NCI-H2081 treated with DMSO at 0.1 percent for 48 hours (cell line): ENCODE results near the gene AHRR.
"Not testable (repeated sequence)": the region's sequence is repeated elsewhere in the genome, so short reads cannot be mapped to it uniquely, and the experiment has no call there.

Experiments used
- DNase-seq: peaks from one replicate; lab custom pipeline; 2025; lab: John Stamatoyannopoulos, UW

AHRR gene

DNA sequence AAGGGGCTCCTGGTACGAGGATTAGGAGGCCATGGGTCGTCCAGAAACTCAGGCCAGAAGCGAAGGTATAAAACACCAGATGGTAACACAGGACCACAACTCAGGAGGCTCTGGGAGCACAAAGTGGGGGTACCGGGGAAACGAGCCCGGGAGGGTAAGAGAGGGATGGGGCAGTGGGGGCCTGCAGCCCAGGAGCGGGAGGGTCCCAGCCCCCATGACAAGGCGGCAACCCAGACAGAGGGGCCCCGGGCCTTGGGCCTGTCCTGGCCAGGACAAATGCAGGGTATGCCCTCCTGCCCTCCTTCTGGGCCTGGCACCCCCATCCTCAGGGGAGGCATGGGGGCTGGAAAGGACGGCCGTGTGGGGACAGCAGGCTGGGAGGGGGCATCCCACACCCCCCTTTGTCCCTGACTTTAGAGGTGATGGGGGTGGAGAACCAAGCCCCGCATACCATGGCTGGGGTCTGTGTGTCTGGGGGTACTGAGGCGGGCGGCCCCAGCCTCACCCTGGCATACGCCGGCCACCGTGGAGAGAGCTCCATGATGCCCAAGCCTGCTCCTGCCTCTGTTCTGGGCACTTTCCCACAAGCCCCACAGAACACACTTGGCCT, 74.5 kb downstream of the AHRR start:
- DNase-seq: no peak

DNA sequence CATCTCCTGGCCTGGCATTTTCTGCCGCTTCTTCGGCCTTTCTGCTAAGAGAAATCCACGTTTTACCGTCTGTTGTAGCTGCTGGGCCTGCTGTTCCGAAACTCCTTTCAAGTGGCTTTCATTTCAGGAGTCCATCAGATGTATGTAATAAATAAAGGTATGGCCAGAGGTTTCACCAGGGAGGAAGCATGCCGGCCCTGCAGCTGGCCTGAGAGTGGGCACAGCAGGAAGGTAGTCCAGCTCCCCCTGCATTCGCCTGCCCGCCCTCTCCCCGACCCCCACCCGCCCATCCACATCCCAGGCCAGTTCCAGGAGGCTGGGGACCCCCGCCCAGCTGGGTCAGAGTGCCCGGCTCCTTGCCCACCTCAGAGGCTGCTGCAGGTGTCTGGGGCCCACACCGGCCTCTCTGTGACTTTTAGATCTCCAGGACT, 75.0 kb downstream of the AHRR start:
- no peak for DNase-seq

DNA sequence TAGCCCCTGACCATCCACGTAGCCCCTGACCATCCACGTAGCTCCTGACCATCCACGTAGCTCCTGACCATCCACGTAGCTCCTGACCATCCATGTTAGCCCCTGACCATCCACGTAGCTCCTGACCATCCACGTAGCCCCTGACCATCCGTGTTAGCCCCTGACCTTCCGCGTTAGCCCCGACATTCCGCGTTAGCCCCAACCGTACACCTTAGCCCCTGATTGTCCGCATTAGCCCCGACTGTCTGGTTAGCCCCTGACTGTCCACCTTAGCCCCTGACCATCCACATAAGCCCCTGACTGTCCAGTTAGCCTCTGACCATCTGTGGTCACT, 76.6 kb downstream of the AHRR start:
- DNase-seq: not testable (repeated sequence)

DNA sequence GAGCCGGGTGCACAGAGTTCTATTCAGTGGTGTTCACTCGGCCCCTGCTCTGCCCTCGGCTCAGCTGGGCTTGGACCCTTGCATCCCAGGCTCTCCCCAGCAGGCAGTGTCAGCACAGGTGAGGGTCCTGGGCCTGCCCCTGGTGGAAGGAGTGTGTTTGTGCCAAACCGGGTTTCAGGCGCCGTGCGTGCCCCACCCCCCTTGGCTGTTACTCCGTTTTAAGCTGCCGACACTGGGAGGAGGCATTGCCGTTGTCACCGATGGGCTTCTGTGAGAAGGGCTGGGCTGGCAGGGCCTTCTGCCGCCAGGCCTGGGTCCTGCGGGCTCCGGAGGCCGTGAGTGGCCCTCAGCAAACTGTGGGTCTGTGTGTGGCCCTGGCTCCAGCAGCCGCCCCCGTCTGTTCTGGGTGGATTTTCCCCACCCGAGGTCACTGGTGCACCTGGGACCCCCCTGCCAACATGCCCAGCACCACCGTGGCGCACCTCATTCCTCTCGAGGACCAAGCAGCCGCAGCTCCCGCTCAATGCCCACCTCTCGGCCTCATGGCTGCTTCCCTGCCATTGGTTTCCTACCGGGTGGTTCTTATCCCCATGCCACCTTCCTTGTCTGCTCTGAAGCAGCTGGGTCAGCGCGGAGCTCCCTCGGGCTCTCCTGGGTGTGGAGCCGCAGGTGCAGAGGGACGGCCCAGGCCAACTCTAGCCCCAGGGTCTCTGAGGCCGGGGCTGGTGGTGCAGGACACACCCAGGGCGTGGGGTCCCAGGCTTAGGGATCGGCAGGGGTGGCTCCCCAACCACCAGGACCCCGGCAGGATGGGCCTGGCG, 77.2 kb downstream of the AHRR start:
- no peak for DNase-seq

DNA sequence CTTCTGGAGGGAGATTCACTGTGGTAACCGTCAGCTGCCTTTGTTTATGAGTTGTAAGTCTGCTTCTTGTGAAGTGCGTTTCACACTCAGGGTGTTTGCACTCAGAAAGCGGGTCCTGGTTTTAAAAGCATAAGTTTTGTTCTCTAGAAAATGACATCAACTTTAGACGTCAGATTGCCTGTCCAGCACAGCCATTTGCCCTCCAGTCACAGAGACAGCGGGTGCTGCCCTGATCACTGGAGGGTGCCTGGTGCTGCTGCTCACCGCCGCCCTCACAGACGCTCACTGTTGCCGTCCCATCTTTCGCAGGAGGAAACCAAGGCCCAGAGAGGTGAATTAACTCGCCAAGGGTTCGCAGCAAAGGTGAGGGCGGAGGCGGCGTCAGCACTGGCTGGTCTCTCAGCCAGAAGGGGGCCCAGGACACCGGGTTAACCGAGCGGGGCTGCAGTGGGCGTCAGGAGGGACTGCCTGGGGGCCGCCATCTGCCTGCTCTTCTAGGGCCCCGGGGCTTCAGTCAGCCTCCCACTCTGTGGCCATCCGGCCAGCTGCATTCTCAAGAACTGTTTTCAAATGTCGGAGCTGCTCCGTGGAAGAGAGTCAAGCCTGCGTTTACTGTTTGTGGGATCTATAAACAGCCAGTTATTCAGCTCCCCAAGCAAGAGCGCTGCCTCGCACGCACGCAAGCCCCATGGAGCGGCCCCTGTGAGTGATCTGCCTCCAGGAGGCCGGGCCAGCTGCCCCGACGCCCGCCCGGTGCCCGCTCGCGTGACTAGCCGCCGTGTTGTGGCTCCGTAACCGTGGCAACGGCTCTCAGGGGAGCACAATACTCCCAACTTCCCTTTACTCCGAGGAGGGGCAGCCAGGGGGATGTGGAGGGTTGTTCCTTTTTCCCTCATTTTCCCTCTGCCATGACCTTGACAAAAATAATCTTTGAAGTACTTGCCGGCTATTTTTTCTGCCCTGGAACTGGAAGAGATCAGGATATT, 78.1 kb downstream of the AHRR start:
- DNase-seq: peak; percentile 99

DNA sequence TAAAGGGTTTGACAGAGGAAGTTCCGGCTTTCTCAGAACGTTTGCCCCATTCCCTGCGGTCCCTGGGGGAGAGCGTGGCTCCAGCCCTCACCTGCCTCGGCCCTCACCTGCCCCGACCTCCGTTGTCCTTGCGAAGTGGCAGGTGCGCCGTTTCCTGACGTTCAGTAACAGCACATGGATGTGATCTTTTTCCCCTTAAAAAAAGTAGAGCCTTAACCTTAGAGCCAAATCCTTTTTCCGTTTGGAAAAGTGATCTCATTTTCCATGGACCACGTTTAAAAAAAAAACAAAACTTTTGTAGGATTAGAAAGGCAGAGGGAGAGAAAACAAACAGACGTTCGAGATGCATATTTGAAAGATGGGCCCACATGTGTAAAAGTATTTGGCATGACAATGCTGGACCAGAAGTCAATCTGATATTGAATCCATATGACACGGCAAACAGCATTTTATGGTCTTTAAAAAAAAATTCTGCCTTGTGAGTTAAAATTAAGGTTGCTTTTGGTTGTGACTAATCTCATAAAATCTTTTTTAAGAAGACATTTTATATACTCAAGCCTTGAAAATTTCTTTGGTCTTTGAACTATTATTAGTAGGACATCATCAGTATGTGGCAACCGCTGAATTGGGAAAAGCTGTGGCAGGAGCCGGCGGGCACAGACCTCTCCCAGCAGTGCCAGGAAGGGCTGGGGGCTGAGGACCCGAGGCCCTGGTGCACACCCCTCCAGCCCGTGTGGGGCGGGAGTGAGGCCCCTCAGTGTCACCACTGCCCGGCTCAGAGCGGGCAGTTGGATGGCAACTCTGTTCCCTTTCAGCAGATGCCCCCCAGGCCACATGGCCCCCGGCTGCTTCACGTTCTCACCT, 79.0 kb downstream of the AHRR start:
- DNase-seq: no peak

DNA sequence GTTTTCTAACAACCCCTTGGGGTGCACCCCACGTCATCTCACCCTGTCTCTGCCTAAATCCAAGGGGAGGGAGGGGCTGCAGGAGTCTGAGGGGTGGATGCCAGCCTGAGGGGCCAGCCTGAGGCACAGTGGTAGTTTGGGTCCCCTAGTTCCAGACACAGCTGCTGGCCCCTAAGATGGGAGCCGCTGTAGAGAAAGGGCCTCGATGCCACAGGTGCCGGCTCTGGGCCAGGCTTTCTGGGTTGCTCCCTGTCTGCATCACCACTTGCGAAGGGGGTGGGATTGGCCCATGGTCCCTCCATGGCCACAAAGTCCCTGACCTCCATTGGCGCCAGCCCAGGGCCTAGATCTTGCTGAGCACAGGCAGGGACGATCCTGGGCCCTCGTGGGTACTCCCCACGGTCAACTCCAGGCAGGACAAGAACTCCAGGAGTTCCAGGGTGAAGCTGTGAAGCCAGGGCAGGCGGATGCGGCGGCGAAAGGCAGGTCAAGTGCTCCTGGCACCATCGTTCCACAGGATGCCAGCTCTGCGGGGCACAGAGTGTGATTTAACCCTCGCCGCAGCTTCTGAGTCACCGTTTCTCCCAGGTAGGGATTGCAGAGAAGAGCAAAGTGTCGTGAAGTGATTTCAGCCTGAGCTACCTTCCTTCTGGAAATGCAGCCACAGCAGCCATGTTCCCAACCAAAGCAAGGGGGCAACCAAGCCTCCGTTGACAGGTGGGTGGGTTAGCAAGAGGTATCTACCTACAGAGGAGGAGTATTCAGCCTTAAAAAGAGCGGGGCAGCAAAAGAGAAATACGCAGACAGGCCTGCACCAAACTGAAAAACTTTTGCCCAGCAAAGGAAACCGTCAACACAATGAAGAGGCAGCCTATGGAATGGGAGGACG, 79.9 kb downstream of the AHRR start:
- DNase-seq: no peak

DNA sequence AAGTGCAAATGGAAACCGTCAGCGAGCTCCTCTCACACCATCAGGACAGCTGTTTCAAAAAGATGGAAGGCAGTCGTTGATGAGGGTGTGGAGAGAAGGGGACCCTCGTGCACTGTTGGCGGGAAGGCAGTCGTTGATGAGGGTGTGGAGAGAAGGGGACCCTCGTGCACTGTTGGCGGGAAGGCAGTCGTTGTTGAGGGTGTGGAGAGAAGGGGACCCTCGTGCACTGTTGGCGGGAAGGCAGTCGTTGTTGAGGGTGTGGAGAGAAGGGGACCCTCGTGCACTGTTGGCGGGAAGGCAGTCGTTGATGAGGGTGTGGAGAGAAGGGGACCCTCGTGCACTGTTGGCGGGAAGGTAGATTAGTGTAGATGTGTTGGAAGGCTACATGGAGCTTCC, 80.7 kb downstream of the AHRR start:
- not testable (repeated sequence) for DNase-seq

DNA sequence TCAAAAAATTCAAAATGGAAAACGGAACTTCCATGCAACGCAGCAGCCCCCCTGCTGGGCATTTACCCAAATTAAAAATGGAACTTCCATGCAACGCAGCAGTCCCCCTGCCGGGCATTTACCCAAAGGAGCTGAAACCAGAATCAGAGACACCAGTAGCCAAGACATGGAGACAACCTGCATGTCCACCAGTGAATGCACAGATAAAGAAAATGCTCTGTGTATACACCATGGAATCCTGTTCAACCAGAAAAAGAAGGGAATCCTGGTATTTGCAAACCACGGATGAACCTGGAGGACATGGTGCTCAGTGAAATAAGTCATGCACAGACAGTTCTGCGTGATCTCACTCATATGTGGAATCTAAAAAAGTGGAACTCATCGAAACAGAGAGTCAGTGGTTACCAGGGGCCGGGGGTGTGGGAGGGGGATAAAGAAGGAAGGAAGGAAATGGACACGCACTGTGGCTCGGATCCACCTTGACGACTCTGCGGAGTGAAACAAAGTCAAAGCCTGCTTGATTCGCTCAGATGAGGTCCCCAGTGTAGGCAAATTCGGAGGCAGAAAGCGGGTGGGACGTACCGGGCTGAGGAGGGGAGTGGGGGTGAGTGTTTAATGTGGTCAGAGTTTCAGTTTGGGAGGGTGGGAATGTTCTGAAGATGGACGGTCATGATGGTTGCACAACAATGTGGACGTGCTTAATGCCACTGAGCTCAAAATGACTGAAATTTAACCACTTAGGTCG, 81.3 kb downstream of the AHRR start:
- no peak for DNase-seq

DNA sequence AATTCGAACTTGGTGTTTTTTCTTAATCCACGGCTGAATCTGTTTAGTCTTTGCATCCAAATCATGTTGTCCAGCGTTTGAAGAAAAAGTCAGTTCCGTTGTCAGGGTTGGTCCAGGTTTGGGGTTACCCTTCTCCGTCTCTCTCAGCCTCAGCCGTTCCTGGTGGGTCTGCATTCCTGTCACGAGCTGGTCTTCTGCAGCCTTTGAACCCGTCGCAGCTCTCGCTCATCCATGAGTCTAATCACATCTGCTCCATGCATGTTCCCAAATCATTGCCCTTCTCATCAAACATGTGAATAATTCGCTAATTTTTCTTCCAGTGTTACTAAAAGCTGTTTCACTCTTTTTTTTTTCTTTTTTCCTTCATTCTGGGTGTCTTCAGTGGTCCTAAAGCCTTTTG, 82.5 kb downstream of the AHRR start:
- no peak for DNase-seq

DNA sequence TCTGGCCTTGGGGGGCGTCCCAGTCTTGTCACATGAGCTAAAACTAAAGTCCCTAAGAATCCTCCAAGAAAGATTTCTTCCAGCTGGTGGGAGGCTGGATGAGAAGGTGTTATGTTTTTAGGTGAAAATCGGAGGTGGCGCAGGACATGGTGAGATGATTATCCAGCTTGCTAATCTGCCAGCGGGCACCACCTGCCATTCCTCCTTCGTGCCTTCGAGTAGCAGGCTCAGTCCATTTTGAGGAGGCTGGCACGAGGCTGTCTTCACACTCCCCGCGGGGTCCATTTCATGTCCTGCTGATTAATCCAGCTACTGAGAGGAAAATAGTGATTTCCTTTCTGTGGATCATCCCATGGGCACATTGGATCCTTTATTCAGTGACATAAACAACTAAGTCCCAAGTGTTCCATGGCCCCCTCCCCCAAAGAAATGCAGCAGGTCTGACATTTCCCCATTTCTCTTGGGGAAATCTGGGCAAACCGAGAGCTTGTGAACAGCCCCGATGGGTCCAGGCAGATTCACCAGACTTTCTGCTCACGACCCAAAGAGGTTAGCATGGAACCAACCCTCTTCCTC, 83.2 kb downstream of the AHRR start:
- DNase-seq: no peak

DNA sequence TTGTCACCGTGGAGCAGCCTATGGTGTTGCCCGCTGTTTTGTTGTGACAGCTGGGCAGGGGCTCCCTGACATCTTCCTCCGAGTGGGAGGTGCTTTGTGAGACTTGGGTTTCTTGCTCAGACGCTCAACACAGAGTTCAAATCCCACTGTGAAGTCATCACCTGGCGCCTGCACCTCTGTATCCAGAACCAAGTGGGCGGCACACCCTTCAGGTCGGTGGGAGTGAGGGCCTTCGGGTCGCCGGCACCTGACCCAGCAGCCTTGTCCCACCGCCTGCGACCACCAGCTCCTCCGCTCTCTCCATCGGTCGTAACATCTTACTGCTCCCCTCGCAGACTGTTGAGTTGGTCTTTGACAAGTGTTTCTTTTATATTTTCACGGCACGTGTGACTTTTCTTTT, 83.9 kb downstream of the AHRR start:
- DNase-seq: no peak

DNA sequence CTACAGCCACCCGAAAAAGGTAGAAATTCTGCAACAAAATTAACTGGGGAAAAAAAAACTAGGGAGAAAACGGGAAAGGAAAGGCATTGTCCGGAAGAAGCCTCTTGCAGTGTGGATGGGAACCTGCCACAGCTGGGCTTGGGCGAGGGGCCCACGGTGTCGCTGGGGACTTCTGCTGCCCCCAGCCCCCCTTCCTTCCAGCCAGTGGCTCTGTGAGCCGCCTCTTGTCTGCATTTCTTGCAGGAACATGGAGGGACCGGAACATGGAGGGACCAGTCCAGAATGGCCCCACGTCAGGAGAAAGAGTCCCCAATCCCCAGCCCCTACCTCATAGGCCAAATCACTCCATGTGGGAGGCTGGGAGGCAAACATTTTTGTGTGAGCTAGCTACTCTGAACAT, 84.5 kb downstream of the AHRR start:
- DNase-seq: no peak

DNA sequence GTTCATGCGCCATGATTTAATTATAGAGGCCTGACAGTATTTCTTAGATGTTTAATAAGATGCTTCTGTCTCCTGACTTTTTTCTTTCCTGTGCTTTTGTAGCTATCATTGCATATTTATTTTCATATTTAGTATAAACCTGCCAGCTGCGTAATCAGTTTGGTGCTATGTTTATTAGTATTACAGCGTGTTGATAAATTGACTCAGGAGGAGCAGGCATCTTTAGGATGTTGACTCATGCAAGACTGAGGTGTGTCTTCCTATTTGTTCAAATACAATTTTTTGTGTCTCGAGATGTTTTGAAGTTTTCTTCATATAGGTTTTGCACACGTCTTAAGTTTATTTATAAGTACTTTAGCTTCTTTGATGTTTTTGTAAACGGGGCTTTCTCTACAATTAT, 85.5 kb downstream of the AHRR start:
- DNase-seq: no peak

DNA sequence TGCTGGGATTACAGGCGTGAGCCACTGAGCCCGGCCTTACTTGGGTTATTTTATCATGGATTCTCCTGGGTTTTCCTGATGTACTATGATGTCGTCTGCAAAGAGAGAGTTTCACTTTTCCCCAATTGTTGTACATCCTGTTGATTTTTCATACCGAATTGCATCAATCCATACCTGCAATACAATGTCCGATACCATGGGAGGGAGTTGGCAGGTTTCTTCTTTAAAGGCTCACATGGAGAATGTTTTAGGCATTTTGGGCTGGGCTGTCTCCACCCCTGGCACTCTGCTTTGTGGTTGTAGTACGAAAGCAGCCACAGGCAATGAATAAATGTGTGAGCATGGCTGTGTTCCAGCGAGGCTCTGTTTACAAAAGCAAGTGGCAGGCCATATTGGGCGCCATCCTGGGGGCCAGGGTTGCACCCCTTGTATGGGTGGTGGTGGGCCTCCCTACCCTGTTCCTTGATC, 86.3 kb downstream of the AHRR start:
- peak; percentile 73 for DNase-seq

DNA sequence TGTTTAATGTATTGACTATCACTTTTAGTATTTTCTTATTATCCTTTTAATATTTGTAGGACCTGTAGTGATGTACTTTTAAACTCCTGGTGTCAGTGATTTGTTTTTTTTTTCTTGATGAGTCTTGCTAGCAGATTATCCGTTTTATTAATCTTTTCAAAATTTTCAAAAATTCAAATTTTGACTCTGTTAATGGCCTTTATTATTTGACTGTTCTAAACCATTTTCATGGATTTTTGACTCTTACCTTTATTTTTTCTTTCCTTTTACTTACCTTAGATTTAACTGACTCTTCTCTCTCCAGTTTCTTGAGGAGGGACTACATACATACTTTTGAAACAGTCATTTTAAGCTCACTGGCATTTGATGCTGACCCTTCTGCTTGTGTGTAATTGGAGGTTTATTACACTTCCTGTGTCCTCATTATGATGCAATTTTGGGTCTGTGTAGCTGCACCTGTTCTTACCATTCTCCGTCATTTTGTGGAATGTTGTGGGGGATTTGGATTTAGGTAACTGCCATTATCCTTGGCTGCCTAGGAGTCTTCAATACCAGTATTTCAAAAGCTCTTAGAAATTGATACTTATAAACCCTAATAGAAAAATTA, 89.5 kb downstream of the AHRR start:
- DNase-seq: peak; percentile 55

DNA sequence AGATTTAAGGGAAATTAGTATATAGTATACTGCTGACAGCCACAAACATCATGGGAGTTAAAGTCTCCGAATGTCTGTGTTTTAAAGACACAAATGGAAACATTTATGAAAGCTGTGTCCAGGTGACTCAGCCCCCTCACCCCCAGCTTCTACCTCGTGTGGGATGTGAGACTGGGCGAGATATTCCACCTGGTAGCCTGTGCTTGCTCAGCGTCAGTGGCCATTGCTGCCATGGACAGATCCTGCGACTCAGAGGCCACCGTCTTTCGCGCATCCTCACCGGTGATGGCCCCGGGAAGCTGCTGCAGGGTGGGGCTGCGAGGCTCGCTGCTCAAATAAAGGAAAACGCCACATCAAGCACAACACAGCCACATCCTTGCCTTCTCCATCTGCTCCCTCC, 90.2 kb downstream of the AHRR start:
- no peak for DNase-seq

DNA sequence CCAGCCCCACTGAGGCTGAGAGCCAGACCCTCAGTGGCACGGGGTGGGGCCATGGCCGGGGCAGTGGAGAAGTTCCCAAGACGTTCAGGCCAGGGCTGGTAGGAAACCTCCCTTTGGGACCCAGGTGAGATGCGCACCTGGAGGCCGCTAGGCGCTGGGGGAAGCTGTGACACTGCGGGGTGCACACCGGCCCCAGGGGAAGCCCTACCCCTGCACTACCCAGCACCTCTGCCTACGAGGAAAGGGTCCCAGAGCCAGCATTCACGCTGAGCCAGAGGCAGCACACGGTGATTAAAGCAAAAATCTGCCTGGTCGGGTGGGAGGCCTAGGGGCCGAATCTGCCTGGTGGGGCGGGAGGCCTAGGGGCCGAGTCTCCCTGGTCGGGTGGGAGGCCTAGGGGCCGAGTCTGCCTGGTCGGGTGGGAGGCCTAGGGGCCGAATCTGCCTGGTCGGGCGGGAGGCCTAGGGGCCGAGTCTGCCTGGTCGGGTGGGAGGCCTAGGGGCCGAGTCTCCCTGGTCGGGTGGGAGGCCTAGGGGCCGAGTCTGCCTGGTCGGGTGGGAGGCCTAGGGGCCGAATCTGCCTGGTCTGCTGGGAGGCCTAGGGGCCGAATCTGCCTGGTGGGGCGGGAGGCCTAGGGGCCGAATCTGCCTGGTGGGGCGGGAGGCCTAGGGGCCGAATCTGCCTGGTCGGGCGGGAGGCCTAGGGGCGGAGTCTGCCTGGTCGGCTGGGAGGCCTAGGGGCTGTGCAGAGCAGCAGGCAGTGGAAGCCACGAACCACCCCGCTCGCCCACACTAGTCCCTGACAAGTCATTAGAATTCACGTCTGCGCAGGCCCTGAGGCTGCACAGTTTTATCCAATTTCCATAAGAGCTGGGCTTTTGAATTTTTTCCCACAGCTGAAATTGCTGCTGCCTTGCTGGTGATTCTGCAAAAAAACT, 93.7 kb downstream of the AHRR start:
- DNase-seq: not testable (repeated sequence)
